Muscle layer of colon (tissue), 2 donors: ENCODE results near the gene TNFRSF11A.

Experiments used
- H3K27ac ChIP-seq: one replicate; pipeline ENCODE4 v1.7.0; 2013; ENCODE audit warnings: low read depth, mild to moderate bottlenecking, low read length, moderate library complexity
- H3K27me3 ChIP-seq, 2 donors: one replicate each; pipeline ENCODE4 v1.7.0; 2013; ENCODE audit warnings: low read length in 2 of 2, mild to moderate bottlenecking in 2 of 2; ENCODE audit not compliant: insufficient read depth in 2 of 2, control insufficient read depth in 1 of 2
- H3K36me3 ChIP-seq: one replicate; pipeline ENCODE4 v1.7.0; 2013; ENCODE audit warnings: mild to moderate bottlenecking, low read length; ENCODE audit not compliant: insufficient read depth
- H3K4me1 ChIP-seq: one replicate; pipeline ENCODE4 v1.7.0; 2013; ENCODE audit warnings: mild to moderate bottlenecking, low read length; ENCODE audit not compliant: insufficient read depth
- H3K4me3 ChIP-seq, 2 donors: one replicate each; pipeline ENCODE4 v1.7.0; 2013; ENCODE audit warnings: low read length in 2 of 2, low read depth in 1 of 2, mild to moderate bottlenecking in 1 of 2, moderate library complexity in 1 of 2
- H3K9ac ChIP-seq: one replicate; pipeline ENCODE4 v1.7.0; 2013; ENCODE audit warnings: low read length
- H3K9me3 ChIP-seq: one replicate; pipeline ENCODE4 v1.7.0; 2013; ENCODE audit warnings: mild to moderate bottlenecking, low read length
- donor health status: abdominal sarcoma.
- donor health status: Adenocarcinoma of cecum.

TNFRSF11A gene

GRCh38 chr18:62336618-62337017, 11.5 kb downstream of the TNFRSF11A start:
- H3K36me3 ChIP-seq = no peaks in the 10 kb centered on the region
- no peaks in the 10 kb centered on the region for H3K4me1 ChIP-seq
- H3K9me3 ChIP-seq = no peaks in the 10 kb centered on the region
- H3K4me3 ChIP-seq = no peak overlapping the region
- H3K9ac ChIP-seq = no peak overlapping the region
- H3K27me3 ChIP-seq = no peaks in the 10 kb centered on the region
- no peak overlapping the region for H3K27ac ChIP-seq

- Histone ChIP-seq H3K27me3 (no peaks in the 10 kb centered on the region), H3K9ac (no peak overlapping the region), H3K36me3 (no peaks in the 10 kb centered on the region), H3K9me3 (no peaks in the 10 kb centered on the region), H3K4me1 (no peaks in the 10 kb centered on the region), H3K27ac (no peak overlapping the region), H3K4me3 (no peak overlapping the region)
Observed at GRCh38 chr18:62337336-62337735, 12.2 kb downstream of the TNFRSF11A start.

GRCh38 chr18:62338446-62339105, 13.5 kb downstream of the TNFRSF11A start:
- no peaks in the 10 kb centered on the region for H3K4me1 ChIP-seq

GRCh38 chr18:62339106-62339988, 14.2 kb downstream of the TNFRSF11A start:
- Histone ChIP-seq H3K9me3 (no peaks in the 10 kb centered on the region), H3K4me3 (no peak overlapping the region), H3K36me3 (no peaks in the 10 kb centered on the region), H3K27ac (no peak overlapping the region), H3K27me3 (no peaks in the 10 kb centered on the region), H3K4me1 (no peaks in the 10 kb centered on the region), H3K9ac (no peak overlapping the region)

More at GRCh38 chr18:62338446-62339105, 13.5 kb downstream of the TNFRSF11A start:
- H3K9me3 ChIP-seq = no peaks in the 10 kb centered on the region
- no peak overlapping the region for H3K9ac ChIP-seq
- H3K4me3 ChIP-seq = no peak overlapping the region
- H3K27ac ChIP-seq = no peak overlapping the region
- H3K27me3 ChIP-seq = no peaks in the 10 kb centered on the region
- H3K36me3 ChIP-seq = no peaks in the 10 kb centered on the region

GRCh38 chr18:62340996-62341395, 15.9 kb downstream of the TNFRSF11A start:
- Histone ChIP-seq H3K9ac (no peak overlapping the region), H3K9me3 (no peaks in the 10 kb centered on the region), H3K27me3 (no peaks in the 10 kb centered on the region), H3K4me3 (no peak overlapping the region), H3K27ac (no peak overlapping the region), H3K36me3 (no peaks in the 10 kb centered on the region), H3K4me1 (no peaks in the 10 kb centered on the region)

- Histone ChIP-seq H3K4me1 (no peaks in the 10 kb centered on the region), H3K27me3 (no peaks in the 10 kb centered on the region), H3K9me3 (no peaks in the 10 kb centered on the region), H3K9ac (no peak overlapping the region), H3K4me3 (no peak overlapping the region), H3K27ac (no peak overlapping the region), H3K36me3 (no peaks in the 10 kb centered on the region)
Observed at GRCh38 chr18:62341473-62341872, 16.4 kb downstream of the TNFRSF11A start.

GRCh38 chr18:62342884-62343283, 17.8 kb downstream of the TNFRSF11A start:
- H3K36me3 ChIP-seq = no peaks in the 10 kb centered on the region
- H3K9ac ChIP-seq = no peak overlapping the region
- no peak overlapping the region for H3K27ac ChIP-seq
- H3K4me1 ChIP-seq = no peaks in the 10 kb centered on the region
- H3K4me3 ChIP-seq = no peak overlapping the region
- no peaks in the 10 kb centered on the region for H3K9me3 ChIP-seq
- H3K27me3 ChIP-seq = no peaks in the 10 kb centered on the region

- Histone ChIP-seq H3K4me1 (no peaks in the 10 kb centered on the region), H3K9ac (no peak overlapping the region), H3K36me3 (no peaks in the 10 kb centered on the region)
Observed at GRCh38 chr18:62343316-62343715, 18.2 kb downstream of the TNFRSF11A start.

GRCh38 chr18:62345909-62346308, 20.8 kb downstream of the TNFRSF11A start:
- Histone ChIP-seq H3K4me1 (no peaks in the 10 kb centered on the region), H3K36me3 (no peaks in the 10 kb centered on the region), H3K4me3 (no peak overlapping the region), H3K27ac (no peak overlapping the region), H3K9me3 (no peaks in the 10 kb centered on the region), H3K27me3 (no peaks in the 10 kb centered on the region), H3K9ac (no peak overlapping the region)

More at GRCh38 chr18:62343316-62343715, 18.2 kb downstream of the TNFRSF11A start:
- Histone ChIP-seq H3K27ac (no peak overlapping the region), H3K4me3 (no peak overlapping the region), H3K27me3 (no peaks in the 10 kb centered on the region), H3K9me3 (no peaks in the 10 kb centered on the region)

- Histone ChIP-seq H3K27me3 (no peaks in the 10 kb centered on the region), H3K4me3 (no peak overlapping the region), H3K4me1 (no peaks in the 10 kb centered on the region), H3K36me3 (no peaks in the 10 kb centered on the region), H3K9me3 (no peaks in the 10 kb centered on the region), H3K27ac (no peak overlapping the region), H3K9ac (no peak overlapping the region)
Observed at GRCh38 chr18:62346333-62347088, 21.4 kb downstream of the TNFRSF11A start.

- Histone ChIP-seq H3K4me3 (no peak overlapping the region), H3K9ac (no peak overlapping the region), H3K27me3 (no peaks in the 10 kb centered on the region), H3K36me3 (no peaks in the 10 kb centered on the region), H3K9me3 (no peaks in the 10 kb centered on the region), H3K27ac (no peak overlapping the region), H3K4me1 (no peaks in the 10 kb centered on the region)
Observed at GRCh38 chr18:62347089-62347506, 22.0 kb downstream of the TNFRSF11A start.
